OCI-LY1 (cell line): Measurements from ENCODE around the gene HBA1.

Experiments used
- CTCF ChIP-seq: fragments of 200-600 bp; sonication (generic), shearing (Covaris generic); IDR thresholded peaks from 2 replicates; pipeline ENCODE4 v1.5.1; 2017; ENCODE audit warnings: mild to moderate bottlenecking, antibody characterized with exemption, low read length, moderate library complexity, mixed read lengths
- EZH2 ChIP-seq: fragments of 200-600 bp; sonication (generic), shearing (Covaris generic); IDR thresholded peaks from 2 replicates; pipeline ENCODE4 v1.8.0; 2017; ENCODE audit warnings: borderline replicate concordance, mixed run types, mild to moderate bottlenecking, antibody characterized with exemption, low read length, moderate library complexity, mixed read lengths

- TF ChIP-seq CTCF: no peak
- no peak for TF ChIP-seq EZH2
Observed at GRCh38 chr16:142405-142967, 34.0 kb upstream of the HBA1 start.
